Activated CD8-positive, alpha-beta memory T cell treated with anti-CD3 and anti-CD28 coated beads for 4 hours (primary cell): ENCODE data around the gene LCN6.
A peak's percentile ranks its signal among the peaks of the same experiment; 100 is the strongest.

Source experiments
- DNase-seq, 2 donors: peaks; one replicate each; pipeline ENCODE4 v3.0.0-alpha.2; 2020; ENCODE audit warnings: low read depth in 2 of 2

LCN6 gene

DNA sequence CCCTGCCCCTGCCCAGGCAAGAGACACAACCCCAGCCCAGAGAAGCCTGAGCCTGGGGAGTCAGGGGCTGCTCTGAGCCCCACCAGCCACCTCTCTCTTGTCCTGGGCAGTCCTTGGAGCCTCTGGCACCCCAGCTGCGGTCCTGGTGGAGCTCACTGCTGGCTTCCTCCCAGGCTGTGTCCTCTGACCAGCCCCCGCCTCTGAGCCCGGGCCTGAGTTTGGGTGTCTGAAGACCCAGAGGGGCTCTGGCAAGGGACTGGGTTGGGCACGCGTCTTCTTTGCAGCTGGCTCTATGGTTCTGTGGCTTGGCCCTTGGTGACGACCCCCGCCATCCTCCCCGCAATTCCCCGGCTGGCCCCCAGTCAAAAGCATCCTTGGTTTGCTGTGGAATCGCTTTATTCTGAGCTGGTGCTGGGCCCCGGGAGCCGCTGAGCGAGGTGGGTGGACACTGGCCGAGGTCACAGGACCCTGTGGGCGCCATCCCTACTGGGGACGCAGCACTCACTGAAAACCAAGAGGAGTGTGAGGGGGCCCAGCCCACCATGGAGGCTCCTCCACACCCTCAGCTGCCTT lies 4.6 kb downstream of the LCN6 start:
- DNase-seq = no peak

DNA sequence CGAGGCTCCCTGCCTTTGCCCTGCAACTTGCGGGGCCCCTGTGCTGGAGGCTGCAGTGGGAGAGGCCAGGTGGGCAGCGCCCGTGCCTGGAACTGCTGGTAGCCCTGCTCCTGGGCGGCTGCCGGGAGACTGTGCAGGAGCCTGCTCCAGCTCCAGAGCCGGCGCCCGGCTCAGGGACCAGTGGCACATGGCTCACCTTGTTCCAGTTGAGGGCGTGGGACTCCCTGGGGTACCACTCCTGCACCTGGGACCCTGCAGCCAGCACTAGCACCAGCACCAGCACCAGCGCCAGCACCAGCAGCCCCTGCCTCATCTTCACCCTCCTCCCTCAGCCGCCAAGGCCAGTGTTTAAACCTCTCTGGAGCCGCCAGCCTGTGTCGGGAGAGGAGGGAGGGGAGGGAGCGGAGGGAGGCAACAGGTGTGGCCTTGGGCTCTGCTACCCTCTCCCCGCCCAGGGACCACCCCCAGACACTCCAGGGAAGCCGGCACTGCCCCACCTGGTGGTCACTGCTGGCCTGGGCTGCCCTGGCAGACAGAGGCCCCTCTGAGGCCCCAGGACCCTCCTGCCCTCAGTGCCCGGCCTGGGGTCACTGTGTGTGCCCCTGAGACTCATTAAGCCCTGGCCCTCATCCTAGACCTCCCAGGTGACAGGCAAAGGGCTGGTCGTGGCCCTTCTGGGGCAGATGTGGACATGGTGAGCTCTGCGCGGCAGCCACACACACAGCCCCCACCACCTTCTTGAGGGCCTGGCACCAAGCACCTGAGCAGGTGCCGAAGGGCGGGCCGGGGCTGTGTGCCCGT lies 5.5 kb downstream of the LCN6 start, which contains the start of gene LCN10:
Gene LCN10 (minus strand): TSS at position 350 of the 801 bp plus-strand sequence. CDS start 37 bp downstream, at position 313.
- DNase-seq = no peak

DNA sequence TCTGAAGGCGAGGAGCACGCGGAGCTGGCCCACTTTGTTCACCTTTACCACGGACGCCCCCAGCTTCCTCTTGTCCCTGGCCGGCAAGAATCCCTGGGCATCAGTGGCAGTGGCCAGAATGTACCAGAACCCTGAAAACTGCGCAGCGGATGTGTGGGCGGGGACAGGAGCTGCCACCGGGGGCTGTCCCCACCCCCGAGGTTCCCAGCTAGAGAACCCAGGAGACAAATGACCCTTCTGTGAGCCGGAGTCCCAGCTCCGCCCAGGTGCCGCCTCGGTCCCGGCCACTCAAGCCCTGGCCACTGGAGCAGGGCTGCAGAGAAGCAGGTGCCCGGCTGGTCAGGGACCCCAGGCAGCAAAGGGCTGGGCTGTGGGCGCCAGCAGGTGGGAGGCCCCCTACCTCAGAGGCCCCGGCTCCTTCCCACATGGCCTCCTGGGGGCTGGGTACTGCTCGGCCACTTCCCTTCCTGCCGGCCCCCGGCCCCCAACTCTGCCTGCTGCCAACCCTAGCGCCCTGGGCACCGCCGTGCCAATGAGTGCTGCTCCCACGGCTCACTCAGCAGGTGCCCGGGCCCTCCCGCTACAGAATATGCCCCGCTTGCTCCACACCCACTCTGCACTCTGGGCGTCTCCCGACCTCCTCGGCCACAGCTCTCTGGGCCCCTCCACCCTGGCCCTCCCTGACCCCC lies 6.3 kb downstream of the LCN6 start:
- no peak for DNase-seq

DNA sequence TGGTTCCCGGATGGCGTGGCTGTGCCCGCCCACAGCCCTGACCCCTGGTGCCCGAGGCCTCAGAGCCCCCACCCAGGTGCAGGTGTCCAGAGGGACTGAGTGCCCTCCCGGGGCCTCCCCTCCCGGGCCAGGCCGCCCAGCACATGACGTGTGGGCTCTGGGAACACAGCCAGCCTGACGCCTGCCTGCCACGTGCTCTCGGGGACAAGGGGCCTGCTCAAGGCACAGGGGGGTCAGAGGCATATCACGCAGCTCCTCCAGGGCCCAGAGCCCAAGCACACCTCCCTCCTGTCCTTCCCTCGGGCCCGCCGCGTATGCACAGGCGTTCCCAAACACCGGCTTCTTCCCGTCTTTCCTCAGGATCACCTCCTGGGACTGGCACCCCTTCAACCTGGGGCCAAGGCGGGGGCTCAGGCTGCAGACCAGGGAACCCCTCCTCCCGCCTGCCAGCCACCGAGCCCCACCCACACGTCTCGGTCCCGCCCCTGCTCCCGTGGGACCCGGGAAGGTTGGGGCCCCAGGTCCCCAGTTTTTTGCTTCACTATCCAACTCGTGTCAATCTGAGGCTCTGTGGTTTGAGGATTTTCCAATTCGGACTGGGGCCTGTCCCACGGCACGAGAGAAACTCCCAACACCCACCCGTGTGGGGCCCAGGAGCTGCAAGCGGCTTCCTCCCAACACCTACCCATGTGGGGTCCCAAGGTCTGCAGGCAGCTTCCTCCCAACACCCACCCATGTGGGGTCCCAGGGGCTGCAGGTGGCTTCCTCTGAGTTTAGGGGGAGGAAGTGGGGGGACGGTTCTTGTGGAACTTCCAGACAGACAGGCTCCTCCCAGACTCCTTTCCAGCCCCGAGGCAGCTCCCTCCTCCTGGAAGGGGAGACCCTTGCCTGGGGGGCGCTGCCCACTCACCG lies 7.1 kb downstream of the LCN6 start:
- no peak for DNase-seq

DNA sequence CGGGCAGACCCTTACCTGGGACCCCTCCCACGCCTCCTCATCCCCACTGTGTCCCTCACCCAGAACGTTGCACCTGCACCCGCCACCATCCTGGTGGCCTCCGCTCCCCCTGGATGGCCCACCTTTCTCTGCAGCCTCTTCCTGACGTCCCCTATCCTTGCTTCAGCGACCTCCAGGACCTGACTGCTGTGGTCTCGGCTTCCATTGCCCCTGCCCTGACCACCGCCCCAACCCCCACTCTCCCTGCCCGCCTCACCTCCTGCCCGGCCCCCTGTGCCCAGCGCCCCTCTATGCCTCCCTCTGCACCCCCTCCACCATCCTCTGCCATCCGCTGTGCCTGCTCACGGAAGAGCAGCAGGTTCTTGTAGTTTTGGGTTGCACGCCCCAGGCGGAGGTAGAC lies 7.8 kb downstream of the LCN6 start:
- DNase-seq = no peak

DNA sequence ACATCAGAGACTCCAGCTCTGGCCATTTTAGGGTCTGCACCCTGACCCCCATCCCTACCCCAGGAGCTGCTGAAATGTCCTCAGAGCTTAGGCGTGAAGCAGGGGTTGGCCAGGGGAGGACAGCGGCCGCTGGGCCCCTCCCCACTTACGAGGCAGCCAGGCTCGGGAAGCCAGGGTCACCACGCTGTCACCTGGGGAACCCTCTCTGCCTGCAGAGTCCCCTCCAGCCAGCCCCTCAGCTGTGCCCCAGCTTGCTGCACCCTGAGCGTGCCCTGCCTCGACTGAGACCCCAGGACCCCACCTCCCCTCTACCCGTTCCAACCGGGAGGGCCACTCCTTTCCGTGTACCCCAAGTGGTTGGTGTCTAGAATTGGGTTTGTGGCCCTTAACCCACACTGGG lies 8.3 kb downstream of the LCN6 start:
- no peak for DNase-seq

DNA sequence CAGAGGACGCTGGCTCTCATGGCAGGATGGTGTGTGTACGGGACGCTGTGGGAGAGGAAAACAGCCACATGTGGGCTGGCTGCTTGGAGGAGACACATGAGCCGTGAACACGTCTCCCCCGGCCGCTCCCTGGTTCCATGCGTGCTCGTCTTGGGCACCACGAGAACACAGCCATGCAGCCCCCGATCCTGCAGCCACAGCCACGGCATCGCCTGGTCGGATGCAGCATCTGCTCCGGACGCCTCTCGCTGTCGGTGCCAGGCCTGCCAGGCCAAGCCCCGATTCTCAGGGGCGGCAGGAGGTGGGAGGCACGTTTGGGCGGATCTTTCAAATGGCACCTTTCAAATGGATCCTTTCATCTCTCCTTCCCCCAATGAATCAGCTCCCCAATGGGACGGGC lies 8.8 kb downstream of the LCN6 start:
- DNase-seq = no peak

DNA sequence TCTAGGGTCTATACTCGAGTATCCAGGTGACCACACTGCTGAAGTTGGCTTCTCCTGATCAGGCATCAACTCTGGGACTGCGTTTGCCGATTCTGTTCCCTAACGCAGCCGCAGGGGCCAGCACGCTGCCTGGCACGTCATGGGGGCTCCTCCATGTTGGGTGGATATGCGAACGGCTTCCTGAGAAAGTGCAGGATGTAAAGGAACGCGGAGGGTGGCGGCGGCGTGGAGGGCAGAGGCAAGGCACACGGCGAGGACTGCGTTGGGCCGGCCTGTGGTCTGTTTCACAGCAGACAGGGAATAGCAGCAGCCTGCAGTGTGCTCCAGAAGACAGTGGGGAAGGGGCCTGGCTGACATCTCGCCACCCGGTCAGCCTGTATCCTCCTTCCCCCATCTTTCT lies 9.4 kb downstream of the LCN6 start:
- no peak for DNase-seq

DNA sequence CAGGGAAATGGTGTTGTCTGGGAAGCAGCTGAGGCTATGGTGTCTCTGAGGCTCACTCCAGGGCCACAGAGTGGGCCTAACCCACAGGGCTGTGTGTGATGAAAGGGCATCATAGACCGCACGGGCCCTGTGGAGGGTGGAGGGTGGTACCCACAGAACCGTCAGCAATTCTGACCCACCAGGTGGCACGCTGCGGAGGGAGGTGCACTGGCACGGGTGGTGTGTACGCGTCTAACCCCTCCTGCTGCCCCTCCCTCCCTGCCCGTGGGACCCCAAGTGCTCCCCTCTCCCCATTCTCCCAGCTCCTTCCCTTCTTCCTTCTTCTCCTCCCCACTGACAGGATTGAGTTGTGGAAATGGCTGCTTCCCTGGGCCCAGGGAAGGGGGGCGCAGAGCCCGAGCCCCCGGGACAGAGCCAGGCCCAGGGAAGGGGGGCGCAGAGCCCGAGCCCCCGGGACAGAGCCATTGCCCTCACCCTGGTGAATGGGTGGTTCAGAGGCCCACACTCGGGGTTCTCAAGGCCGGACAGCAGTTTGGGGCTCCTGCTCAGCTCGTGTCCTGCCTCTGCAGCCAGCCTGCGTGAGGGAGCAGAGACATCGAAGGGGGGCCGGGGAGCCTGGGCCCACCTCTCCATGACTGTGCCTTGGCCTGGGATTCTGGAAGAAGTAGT lies 12.4 kb downstream of the LCN6 start:
- DNase-seq = no peak

DNA sequence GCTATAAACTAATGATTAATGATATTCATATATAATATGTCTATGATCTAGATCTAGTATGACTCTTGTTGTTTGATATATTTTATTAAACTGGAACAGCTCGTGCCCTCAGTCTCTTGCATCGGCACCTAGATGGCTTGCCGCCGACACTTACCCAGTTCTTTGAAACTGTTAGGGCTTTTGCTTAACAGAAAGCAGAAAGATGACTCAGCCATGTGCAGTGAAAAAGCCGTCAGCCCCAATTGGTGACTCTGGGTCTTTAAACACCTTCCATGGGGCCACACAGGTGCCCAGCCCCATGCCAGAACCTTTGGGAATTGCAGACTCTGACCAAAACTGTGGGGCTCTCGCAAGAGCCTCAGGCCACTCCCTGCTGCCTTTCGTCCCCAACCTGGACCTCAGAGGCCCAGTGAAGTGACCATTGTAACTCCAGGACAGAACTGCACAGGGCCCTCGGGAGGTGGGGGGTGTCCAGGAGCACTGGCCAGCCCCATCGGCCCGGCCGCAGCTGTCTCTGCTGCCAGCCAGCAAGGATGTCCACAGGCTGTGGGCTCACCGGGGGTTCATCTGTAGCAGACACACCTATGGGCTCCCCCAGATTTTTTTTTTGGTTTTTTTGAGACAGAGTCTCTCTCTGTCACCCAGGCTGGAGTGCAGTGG lies 13.4 kb downstream of the LCN6 start:
- no peak for DNase-seq

DNA sequence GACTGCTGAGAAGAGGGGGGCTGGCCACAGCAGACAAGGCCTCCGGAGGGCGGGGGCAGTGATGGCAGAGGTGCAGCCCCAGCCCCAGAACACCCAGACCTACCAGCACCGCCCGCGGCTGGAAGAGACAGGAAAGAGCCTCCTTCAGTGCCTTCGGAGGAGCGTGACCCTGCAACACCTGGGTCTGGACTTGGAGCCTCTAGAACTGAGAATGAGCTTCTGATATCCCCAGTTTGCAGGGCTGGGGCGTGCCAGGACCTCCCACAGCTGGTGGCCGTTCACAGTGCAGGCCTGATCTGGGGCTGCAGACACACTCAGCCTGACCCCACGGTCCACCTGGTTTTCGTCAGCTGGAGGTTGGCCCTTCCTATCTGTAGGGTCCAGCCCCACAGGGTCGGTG lies 14.7 kb downstream of the LCN6 start:
- no peak for DNase-seq

DNA sequence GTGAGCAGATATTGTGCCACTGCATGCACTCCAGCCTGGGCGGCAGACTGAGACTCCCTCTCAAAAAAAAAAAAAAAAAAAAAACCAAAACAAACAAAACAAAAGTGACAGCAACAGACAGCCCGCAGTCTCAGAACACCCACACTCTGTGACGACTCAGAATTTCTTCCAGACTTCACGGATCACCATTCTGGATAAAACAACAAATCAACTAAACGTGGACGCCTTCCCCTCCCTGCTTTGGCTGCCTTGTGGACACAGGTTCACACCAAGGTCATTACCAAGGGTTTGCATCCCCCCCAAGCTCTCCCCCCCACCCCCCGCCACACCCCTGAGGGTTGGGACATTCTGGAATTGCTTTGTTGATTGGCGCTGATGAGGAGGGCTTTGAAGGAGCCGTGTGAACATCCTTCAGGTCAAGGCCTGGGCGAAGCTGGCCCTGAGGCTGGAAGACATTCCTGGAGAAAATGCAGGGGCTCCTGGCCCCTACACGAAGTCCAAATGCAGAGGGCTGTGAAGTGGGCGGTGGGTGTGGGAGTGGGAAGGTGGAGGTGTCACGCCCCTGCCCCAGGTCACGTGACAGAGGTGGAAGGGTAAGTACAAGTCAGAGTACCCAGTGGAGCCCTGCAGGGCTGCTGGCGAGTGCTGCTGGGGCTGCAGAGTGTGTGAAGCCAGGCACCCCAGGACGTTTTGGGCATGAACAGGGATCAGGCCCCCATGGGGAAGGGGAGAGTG lies 15.7 kb downstream of the LCN6 start:
- DNase-seq = no peak

DNA sequence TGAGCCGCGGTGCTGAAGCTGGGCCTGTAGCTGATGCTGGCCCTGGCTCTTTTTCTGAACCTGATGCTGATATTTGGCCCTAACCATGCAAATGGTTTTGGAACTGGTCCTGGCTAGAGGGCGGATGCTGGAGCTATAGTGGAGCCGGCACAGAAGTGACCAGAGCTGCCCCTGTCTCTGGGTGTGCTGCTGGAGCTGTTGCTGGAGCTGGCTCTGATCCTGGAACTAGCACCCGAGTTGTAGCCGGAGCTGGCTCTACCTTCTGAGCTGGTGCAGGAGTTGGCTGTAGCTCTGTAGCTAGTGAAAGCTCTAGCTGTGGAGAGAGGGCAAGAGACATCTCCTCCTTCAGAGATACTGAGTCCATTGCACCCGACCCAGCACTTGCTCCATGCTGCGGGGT lies 18.4 kb downstream of the LCN6 start:
- DNase-seq = no peak

DNA sequence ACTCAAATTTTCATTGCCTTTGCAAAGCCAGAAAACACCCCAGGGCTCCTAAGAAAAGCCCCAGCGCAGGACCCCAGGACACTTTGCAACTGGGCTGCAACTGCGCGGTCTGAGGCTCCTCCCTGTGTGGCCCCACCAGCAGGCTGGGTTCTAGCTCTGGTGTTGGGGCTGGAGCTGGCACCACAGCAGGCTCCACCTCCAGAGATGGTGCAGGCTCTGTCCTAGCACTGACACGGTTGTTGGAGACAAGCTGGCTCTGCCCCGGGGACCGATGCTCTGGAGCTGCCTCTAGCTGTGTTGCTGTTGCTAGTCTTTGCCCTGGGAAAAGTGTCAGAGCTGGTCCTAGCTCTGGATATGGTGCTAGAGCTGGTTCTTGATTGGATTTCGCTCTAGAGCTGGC lies 19.2 kb downstream of the LCN6 start:
- DNase-seq = no peak

DNA sequence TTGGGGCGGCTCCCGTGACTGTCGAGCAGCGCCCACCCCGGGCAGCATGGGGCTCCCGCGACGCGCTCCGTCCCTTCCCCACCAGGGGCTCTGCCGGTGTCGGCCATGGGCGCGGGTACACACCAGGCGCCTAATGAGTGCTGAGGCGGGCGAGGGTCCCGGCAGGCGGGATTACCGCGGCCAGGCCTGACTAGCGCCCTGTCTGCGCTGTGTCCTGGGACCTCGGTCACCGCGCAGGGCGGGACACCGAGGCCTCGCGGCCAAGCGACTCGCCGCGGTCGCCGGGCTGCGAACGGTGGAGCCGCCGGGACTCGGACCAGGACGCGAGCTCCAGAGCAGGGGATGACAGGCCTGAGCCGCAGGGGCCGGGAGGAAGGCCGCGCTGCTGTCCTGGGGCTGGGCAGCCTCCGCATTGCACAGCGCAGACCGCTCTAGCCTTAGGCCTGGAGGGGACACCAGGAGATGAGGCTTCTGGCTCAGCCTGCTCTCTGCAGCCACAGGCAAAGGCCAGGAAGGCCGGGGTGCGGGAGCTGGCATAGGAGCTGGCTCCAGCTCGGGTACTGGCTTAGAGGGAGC lies 19.7 kb downstream of the LCN6 start:
- DNase-seq = no peak

DNA sequence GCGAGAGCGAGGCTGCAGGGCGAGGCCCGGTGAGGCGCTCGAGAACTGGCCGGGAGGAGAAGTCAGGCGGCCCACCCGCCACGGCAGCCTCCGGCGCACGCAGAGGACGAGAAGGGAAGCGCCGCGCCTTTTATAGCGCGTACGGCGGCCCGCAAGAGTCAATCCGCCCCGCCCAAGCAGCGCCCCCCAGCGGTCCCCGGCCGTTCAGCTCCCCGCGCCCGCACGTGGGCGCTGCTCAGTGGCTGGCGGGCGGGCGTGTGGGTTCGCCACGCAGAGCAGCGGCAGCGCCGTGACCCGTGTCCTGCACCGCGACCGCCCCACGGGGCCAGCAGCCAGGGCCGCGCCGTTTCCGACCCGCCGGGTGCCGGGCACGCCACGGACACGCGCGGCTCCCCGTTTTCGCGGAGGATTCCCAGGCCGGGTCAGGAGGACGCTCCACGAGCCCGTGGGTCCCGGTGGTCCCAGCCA lies 20.2 kb downstream of the LCN6 start:
- DNase-seq = peak; percentile 81 to 83

DNA sequence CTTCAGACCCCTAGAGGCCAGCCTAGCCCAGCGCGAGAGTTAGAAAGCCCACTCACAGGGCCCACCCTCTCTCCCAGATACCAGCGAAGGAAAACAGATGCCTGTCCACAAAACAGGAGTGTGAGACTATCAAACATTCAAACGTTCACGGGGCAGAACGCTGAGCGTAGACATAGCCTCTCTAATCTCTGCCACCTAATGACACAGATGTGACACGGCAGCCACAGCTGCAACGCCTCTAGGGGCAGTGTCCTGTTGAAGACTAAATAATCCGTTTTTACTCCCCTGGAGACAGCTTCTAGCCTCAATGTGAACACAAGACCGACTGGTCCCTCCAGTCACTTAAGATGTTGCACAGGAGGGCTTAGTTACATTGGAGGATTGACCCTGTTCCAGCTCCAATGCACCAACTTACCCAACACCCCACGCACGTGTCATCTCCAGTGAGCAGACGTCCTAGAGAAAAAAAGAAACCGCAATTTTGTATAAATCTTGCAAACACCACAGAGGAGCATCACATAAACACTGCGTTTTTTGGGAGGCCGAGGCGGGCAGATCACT lies 21.6 kb downstream of the LCN6 start:
- no peak for DNase-seq

DNA sequence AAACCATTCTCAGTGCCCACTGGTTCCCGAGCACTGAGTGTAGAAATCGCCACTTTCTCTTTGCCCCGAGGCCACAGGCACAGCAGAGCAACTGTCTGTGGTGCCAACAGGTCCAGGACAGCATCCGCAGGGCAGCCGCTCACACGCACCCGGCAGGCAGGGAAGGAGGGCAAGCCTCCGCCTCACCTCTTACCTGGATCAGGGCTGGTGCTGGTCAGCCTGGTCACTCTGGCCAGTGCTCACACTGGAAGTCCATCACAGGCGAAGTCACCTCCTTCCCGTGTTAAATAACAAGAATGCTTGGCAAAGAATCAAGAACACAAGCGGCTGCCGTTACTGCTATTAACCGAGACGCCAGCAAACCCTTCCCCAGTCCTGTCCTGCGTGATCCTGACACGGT lies 22.2 kb downstream of the LCN6 start:
- no peak for DNase-seq

DNA sequence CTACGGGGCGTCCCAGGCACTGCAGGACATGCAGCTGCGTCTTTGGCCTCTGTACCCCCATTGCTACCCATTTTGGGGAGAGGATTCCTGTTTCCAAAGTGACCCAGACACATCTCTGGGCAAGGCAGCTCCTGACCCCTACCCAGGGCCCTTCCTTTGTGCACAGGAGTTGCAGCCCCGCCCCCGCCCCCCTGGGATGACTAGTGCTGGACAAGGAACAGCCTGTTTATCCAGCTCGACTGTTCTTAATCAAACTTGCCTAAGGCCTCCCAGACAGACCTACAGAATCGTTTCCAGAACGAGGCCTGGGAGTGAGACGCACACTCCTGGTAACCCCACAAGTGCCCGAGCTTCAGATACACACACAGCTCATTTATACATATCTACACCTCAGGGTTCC lies 22.7 kb downstream of the LCN6 start:
- no peak for DNase-seq
